NCI-H1105 (cell line): ENCODE data around the gene PRR14L.

ENCODE experiments used
- DNase-seq: peaks from one replicate; lab custom pipeline; 2025; lab: John Stamatoyannopoulos, UW

PRR14L gene

GRCh38 chr22:31637891-31638618, 111.9 kb downstream of the PRR14L start:
- no peak for DNase-seq

GRCh38 chr22:31637447-31637890, 112.5 kb downstream of the PRR14L start:
- no peak for DNase-seq

GRCh38 chr22:31635638-31636306, 114.2 kb downstream of the PRR14L start:
- no peak for DNase-seq

- no peak for DNase-seq
Measured at GRCh38 chr22:31631436-31631835, 118.5 kb downstream of the PRR14L start.
